Prostate gland (tissue), 2 donors: ENCODE data around the gene TMEM240. TPM values are rescaled to one million over a fixed set of nuclear protein-coding genes. Genes with fewer than 3 reads are reported as not detected.

Source experiments
- DNase-seq: peaks from one replicate; pipeline ENCODE4 v3.0.0-alpha.2; 2019; ENCODE audit warnings: low spot score
- H3K27ac ChIP-seq, 2 donors: fragments of 200-600 bp; sonication (generic); 2 replicates each; pipeline ENCODE4 v1.5.1; 2017 to 2019
- H3K27me3 ChIP-seq: fragments of 200-600 bp; sonication (generic); replicated peaks from 2 replicates; pipeline ENCODE4 v1.5.1; 2019; ENCODE audit not compliant: insufficient read depth
- H3K36me3 ChIP-seq, 2 donors: fragments of 200-600 bp; sonication (generic); 1 replicate in 1 of 2; 2 replicates in 1 of 2; pipeline versions ENCODE4 v1.5.1 to v1.8.1; 2017 to 2019
- H3K4me1 ChIP-seq: fragments of 200-600 bp; sonication (generic); replicated peaks from 2 replicates; pipeline ENCODE4 v1.5.1; 2019
- H3K4me3 ChIP-seq, 2 donors: fragments of 200-600 bp; sonication (generic); 2 replicates each; pipeline ENCODE4 v1.5.1; 2017 to 2019
- H3K9me3 ChIP-seq: fragments of 200-600 bp; sonication (generic); 2 replicates; pipeline ENCODE4 v1.5.1; 2017
- POLR2A ChIP-seq: fragments of 450-650 bp; IDR thresholded peaks from one replicate; pipeline ENCODE4 v1.6.1; 2016; ENCODE audit warnings: antibody characterized with exemption, mild to moderate bottlenecking
- POLR2AphosphoS5 ChIP-seq: sonication (generic); formaldehyde crosslinking; IDR thresholded peaks from one replicate; pipeline ENCODE4 v1.6.1; 2017; ENCODE audit warnings: antibody characterized with exemption
- WGBS: methylation state at CpG from one replicate; pipeline ENCODE4 v1.1.5; 2018; 5-methylcytosine and 5-hydroxymethylcytosine counted together
- intact Hi-C: fragments of 100-400 bp; cut with DNase I; formaldehyde crosslinking; loops from one replicate; pipeline ENCODE4 v1.14.2; 2022
- total RNA-seq, 2 donors: library from RNA; depleted of rRNA; stranded (reverse); fragments of >200 nt; gene quantifications; one replicate each; pipeline ENCODE4 v1.1.0, GENCODE V29; 2016
- TF ChIP-seq, protein P1 (sequence below), 4 experiments: fragments of 200-600 bp in 2 of 4; fragments of 450-650 bp in 2 of 4; sonication (generic) in 2 of 4; IDR thresholded peaks; 1 replicate in 3 of 4; 2 replicates in 1 of 4; pipeline ENCODE4 v1.5.1; 2016 to 2019; ENCODE audit warnings: antibody characterized with exemption in 4 of 4, mild to moderate bottlenecking in 2 of 4, moderate library complexity in 2 of 4

The TMEM240 gene
- total RNA-seq, 2 donors from 2014 or later, result 4.5 to 6.8 TPM

DNA sequence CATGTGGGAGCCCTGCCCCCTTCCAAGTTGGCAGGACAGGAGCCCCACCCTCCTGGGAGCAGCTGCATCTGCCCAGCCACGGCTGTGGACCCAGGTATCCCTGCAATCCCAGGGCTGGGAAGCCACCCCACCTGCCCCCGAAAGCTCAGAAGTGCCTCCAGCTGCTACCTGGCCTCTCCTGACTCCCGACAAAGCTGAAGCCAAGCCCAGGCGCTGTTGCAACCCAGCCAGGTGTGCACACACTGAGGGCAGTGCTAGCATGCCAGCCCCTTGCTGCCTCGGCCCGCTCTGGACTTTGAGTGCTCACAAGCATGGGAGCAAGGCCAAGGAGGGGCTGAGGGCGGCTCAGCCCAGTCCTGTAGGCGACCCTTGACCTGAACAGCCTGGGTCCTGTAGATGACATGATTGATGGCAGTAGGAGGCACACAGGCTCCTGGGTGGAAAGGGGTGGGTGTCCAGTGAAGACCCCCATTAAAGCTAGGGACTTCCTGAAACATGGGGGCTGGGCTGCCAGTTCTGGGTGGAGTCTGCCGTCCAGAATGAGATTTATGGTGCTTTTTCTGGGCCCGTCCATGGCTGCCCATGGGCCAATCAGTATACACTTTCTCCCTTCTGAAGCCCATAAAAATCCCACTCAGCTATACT, 37.1 kb upstream of the TMEM240 start:
- Histone ChIP-seq H3K9me3 (no peaks in the 10 kb centered on the region), H3K4me1 (peaks cover 5% of the 10 kb centered on the region), H3K4me3 (no peak overlapping the region), H3K36me3 (no peaks in the 10 kb centered on the region), H3K27me3 (no peaks in the 10 kb centered on the region), H3K27ac (no peak overlapping the region)
- DNase-seq, result no peak
- WGBS, result 34% methylated on average over 8 of the region's 10 CpGs
- TF ChIP-seq, protein P1, sequence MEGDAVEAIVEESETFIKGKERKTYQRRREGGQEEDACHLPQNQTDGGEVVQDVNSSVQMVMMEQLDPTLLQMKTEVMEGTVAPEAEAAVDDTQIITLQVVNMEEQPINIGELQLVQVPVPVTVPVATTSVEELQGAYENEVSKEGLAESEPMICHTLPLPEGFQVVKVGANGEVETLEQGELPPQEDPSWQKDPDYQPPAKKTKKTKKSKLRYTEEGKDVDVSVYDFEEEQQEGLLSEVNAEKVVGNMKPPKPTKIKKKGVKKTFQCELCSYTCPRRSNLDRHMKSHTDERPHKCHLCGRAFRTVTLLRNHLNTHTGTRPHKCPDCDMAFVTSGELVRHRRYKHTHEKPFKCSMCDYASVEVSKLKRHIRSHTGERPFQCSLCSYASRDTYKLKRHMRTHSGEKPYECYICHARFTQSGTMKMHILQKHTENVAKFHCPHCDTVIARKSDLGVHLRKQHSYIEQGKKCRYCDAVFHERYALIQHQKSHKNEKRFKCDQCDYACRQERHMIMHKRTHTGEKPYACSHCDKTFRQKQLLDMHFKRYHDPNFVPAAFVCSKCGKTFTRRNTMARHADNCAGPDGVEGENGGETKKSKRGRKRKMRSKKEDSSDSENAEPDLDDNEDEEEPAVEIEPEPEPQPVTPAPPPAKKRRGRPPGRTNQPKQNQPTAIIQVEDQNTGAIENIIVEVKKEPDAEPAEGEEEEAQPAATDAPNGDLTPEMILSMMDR (IDR thresholded peaks at IDR 0.05), result no peak
- no peak for TF ChIP-seq POLR2AphosphoS5
- no peak for TF ChIP-seq POLR2A
- intact Hi-C loops, result no loop called here

DNA sequence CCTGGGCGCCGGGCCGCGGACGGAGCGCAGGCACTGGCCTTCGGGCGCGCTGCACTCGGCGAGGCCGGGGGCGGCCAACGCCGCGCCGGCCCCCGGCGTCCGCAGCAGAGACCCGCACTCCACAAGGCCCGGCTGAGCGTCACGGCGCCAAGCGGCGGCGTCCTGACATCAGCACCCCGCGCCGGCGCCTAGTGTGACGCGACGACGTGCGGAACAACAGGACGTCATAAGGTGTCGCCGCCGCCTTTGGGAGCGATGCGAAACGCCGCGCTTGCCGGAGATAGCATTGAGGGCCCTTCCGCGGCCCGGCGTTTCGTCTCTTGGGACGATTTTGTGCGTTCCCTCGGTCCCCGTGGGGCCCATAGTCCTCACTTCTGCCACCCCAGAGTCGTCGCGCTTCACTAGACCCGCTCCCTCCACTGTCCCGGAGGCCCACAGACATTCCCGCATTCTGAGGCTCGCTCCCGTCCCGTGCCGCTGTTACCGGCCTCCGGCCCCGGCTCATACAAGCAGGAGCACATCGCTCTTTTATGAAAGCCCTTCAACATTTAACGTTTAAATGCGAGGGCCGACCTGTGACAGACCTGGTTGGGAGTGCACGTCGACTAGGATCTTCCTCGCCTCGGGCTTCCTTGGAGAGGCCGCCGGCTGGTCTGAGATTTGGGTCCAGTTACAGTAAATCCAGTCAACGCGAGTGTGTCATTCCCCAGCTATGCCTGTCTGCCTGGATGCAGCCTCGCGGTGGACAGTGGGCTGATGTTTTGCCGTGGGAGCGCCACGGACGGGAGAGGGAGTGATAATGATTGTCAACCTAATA, 34.5 kb upstream of the TMEM240 start, which contains the start of gene SSU72:
TSS of gene SSU72 (minus strand) at position 143 of the 817 bp plus-strand sequence. CDS start 306 bp downstream, outside the sequence.
- H3K27ac ChIP-seq, result peak within 1 kb of the TSS; percentile 97 to 98
- intact Hi-C loops, result loop anchor here (2.0 kb wide), 1 partner anchor 40 kb away; the partner anchor contains the start of gene MIB2

DNA sequence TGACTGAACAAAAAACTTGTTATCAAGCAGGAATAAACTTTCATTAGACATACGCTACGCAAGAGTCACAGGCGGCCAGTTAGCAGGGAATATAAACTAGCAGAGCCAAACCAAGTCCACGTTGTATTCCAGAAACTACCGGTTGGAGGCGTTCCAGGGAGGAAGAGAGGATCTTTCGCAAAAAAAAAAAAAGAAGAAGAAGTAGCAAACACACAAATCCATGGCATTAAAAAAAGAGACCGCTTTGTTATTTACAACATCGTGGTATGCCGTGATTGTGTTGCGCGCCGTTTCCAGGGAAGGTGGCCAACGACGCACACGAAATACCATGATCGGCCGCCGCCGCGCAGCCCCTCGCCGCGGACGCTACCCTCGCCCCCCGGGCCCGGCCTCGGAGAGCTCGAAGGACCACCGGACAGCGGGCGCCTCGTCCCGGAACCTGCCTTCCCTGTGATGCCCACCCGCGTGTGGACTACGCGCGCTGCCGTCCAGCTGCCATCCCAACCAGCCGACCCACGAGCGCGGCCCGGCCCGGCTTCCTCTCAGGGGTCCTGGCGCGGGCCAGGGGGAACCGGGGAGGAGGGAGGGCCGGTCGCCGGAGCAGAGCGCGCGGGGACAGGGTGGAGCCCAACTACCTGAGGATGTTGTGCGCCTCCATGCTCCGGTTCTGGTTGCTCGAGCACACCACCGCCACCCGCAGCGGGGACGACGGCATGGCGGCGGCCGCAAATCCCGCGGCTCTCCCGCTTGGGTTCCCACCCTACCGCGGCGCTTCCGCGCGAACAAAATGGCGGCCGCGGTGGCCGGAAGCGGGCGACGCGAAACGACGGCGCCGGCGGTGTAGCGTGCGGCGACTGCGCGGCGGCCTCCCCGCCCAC, 33.7 kb upstream of the TMEM240 start:
- under 1% methylated on average over 38 of the region's 96 CpGs for WGBS
- intact Hi-C loops, result loop anchor here (2.0 kb wide), 1 partner anchor 41 kb away; the partner anchor contains the start of gene MIB2
- Histone ChIP-seq H3K9me3 (no peaks in the 10 kb centered on the region), H3K36me3 (no peaks in the 10 kb centered on the region), H3K27me3 (no peaks in the 10 kb centered on the region), H3K4me3 (peak overlapping the region; percentile 99 to 100), H3K27ac (peak overlapping the region; percentile 97 to 98), H3K4me1 (peaks cover 5% of the 10 kb centered on the region)
- peak; percentile 42 for DNase-seq
- TF ChIP-seq, protein P1 (IDR thresholded peaks at IDR 0.05), result peak in 1 of 4 experiments; percentile 6
- peak; percentile 4 for TF ChIP-seq POLR2A
- TF ChIP-seq POLR2AphosphoS5, result no peak

More for the DNA sequence above, 34.5 kb upstream of the TMEM240 start, which contains the start of gene SSU72:
- H3K4me1 ChIP-seq, result peaks cover 5% of the 10 kb centered on the region
- H3K27me3 ChIP-seq, result no peaks in the 10 kb centered on the region
- H3K36me3 ChIP-seq, result no peaks in the 10 kb centered on the region
- TF ChIP-seq, protein P1 (IDR thresholded peaks at IDR 0.05), result peak in 1 of 4 experiments; percentile 22
- TF ChIP-seq POLR2AphosphoS5 (peak; percentile 91), POLR2A (peak; percentile 60)
- peak within 1 kb of the TSS; percentile 99 to 100 for H3K4me3 ChIP-seq
- H3K9me3 ChIP-seq, result no peaks in the 10 kb centered on the region
- peak; percentile 89 for DNase-seq
- under 1% methylated on average over 46 of the region's 87 CpGs for WGBS

- Histone ChIP-seq H3K4me3 (no peak overlapping the region), H3K9me3 (no peaks in the 10 kb centered on the region), H3K27ac (no peak overlapping the region), H3K4me1 (peaks cover 5% of the 10 kb centered on the region), H3K27me3 (no peaks in the 10 kb centered on the region), H3K36me3 (peaks cover 0 to 2% of the 10 kb centered on the region in 2 donors)
- intact Hi-C loops, result no loop called here
- DNase-seq, result no peak
- 82% methylated on average over 7 of the region's 7 CpGs for WGBS
- TF ChIP-seq POLR2A (no peak), POLR2AphosphoS5 (no peak)
- TF ChIP-seq, protein P1 (IDR thresholded peaks at IDR 0.05), result no peak
Observed at GRCh38 chr1:1569341-1569740, 28.9 kb upstream of the TMEM240 start.
